Neutrophil (primary cell): ENCODE results near the gene ELF4.
A peak's percentile ranks its signal among the peaks of the same experiment; 100 is the strongest.

Experiments used
- H3K27ac ChIP-seq: fragments of 200-600 bp; sonication (generic); 2 replicates; pipeline ENCODE4 v1.5.1; 2016; ENCODE audit warnings: mild to moderate bottlenecking, moderate library complexity
- H3K27me3 ChIP-seq: fragments of 200-600 bp; sonication (generic); 2 replicates; pipeline ENCODE4 v1.6.0; 2016; ENCODE audit warnings: mild to moderate bottlenecking
- H3K36me3 ChIP-seq: fragments of 200-600 bp; sonication (generic); 2 replicates; pipeline ENCODE4 v1.5.1; 2017
- H3K4me1 ChIP-seq, 2 experiments: fragments of 200-600 bp in 1 of 2; sonication (generic) in 1 of 2; 1 replicate in 1 of 2; 2 replicates in 1 of 2; pipeline versions ENCODE4 v1.5.1 to v1.6.1; 2013 to 2016; ENCODE audit warnings: low read depth in 1 of 2, low read length in 1 of 2, mild to moderate bottlenecking in 1 of 2, moderate library complexity in 1 of 2; ENCODE audit not compliant: control insufficient read depth in 1 of 2, insufficient read depth in 1 of 2
- H3K4me3 ChIP-seq, 2 experiments: fragments of 200-600 bp in 1 of 2; sonication (generic) in 1 of 2; 1 replicate in 1 of 2; 2 replicates in 1 of 2; pipeline ENCODE4 v1.5.1; 2013 to 2016; ENCODE audit warnings: low read depth in 1 of 2, low read length in 1 of 2, mild to moderate bottlenecking in 1 of 2, moderate library complexity in 1 of 2
- H3K9me3 ChIP-seq: fragments of 200-600 bp; sonication (generic); 2 replicates; pipeline ENCODE4 v1.5.1; 2016
- TF ChIP-seq, protein P1 (sequence below): fragments of 200-600 bp; sonication (generic); IDR thresholded peaks from 2 replicates; pipeline ENCODE4 v1.5.1; 2016; ENCODE audit warnings: antibody characterized with exemption

Gene ELF4

DNA sequence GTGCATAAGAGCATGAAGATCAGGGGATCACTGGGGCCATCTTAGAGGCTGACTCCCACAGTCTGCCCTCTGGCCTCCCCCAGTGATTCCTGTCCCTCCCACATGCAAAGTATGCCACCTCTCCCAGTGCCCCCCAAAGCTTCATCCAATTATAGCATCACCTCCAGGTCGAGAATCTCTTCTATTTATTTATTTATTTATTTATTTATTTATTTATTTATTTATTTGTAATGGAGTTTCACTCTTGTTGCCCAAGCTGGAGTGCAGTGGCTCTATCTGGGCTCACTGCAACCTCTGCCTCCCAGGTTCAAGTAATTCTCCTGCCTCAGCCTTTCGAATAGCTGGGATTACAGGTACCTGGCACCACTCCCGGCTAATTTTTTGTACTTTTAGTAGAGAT, 77.7 kb downstream of the ELF4 start:
- H3K36me3 ChIP-seq: peaks cover 83% of the 10 kb centered on the region
- no peak overlapping the region for H3K27ac ChIP-seq
- no peaks in the 10 kb centered on the region for H3K9me3 ChIP-seq
- H3K27me3 ChIP-seq: no peaks in the 10 kb centered on the region
- H3K4me3 ChIP-seq: no peak overlapping the region
- TF ChIP-seq, protein P1, sequence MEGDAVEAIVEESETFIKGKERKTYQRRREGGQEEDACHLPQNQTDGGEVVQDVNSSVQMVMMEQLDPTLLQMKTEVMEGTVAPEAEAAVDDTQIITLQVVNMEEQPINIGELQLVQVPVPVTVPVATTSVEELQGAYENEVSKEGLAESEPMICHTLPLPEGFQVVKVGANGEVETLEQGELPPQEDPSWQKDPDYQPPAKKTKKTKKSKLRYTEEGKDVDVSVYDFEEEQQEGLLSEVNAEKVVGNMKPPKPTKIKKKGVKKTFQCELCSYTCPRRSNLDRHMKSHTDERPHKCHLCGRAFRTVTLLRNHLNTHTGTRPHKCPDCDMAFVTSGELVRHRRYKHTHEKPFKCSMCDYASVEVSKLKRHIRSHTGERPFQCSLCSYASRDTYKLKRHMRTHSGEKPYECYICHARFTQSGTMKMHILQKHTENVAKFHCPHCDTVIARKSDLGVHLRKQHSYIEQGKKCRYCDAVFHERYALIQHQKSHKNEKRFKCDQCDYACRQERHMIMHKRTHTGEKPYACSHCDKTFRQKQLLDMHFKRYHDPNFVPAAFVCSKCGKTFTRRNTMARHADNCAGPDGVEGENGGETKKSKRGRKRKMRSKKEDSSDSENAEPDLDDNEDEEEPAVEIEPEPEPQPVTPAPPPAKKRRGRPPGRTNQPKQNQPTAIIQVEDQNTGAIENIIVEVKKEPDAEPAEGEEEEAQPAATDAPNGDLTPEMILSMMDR: no peak
- peaks cover 0 to 7% of the 10 kb centered on the region in 2 experiments for H3K4me1 ChIP-seq

GRCh38 chrX:130030826-130031225, 79.5 kb downstream of the ELF4 start:
- peaks cover 0 to 7% of the 10 kb centered on the region in 2 experiments for H3K4me1 ChIP-seq
- no peak overlapping the region for H3K27ac ChIP-seq
- H3K36me3 ChIP-seq: peaks cover 81% of the 10 kb centered on the region
- TF ChIP-seq, protein P1: no peak
- H3K9me3 ChIP-seq: no peaks in the 10 kb centered on the region
- no peaks in the 10 kb centered on the region for H3K27me3 ChIP-seq
- H3K4me3 ChIP-seq: no peak overlapping the region

DNA sequence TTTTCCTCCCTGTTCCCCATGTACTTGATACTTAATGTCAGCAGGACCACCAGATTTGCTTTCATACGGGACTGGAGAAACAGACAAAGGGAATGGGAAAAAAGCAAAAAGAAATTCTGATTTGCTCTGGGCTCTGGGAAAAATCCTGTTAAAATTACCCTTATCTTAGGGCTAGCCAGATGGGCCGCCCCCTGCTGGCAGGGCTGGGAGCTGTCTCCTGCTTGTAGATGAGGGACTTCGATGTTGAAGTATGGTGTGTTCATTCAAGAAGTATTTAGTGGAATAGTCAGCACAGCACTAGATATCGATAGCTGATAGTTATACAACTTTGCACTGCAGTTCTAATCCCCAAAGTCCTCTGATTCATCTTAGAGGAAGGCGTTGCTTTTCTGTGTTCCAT, 82.1 kb downstream of the ELF4 start:
- H3K36me3 ChIP-seq: peaks cover 73% of the 10 kb centered on the region

GRCh38 chrX:130027569-130027968, 82.7 kb downstream of the ELF4 start:
- H3K27me3 ChIP-seq: no peaks in the 10 kb centered on the region
- H3K4me1 ChIP-seq: peaks cover 16 to 19% of the 10 kb centered on the region in 2 experiments
- TF ChIP-seq, protein P1: no peak
- no peaks in the 10 kb centered on the region for H3K9me3 ChIP-seq
- peaks cover 79% of the 10 kb centered on the region for H3K36me3 ChIP-seq
- no peak overlapping the region for H3K4me3 ChIP-seq
- peak overlapping the region; percentile 53 for H3K27ac ChIP-seq

More for the DNA sequence above, 82.1 kb downstream of the ELF4 start:
- no peak overlapping the region for H3K4me3 ChIP-seq
- TF ChIP-seq, protein P1: peak; percentile 78
- H3K27ac ChIP-seq: peak overlapping the region; percentile 53
- H3K4me1 ChIP-seq: peaks cover 16 to 19% of the 10 kb centered on the region in 2 experiments
- H3K9me3 ChIP-seq: no peaks in the 10 kb centered on the region
- H3K27me3 ChIP-seq: no peaks in the 10 kb centered on the region

DNA sequence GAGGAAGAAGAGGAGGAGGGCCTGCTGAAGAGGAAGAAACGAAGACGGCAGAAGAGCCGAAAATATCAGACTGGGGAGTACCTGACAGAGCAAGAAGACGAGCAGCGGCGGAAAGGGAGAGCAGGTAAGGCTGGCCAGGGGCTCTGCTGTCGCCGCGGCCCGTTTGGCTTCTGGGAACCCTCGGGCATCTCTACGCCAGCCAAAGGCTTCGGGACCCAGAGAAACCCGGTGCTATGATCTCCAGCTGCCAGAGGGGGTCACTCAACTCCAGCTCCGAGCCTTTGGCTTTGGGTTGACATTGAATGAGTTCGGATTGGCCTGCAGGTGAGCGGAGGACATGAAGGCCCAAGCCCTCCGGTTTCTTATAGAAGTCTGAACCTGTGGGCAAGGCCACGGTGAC, 85.0 kb downstream of the ELF4 start:
- Histone ChIP-seq H3K9me3 (no peaks in the 10 kb centered on the region), H3K36me3 (peaks cover 76% of the 10 kb centered on the region), H3K27ac (peak overlapping the region; percentile 85), H3K27me3 (no peaks in the 10 kb centered on the region), H3K4me3 (no peak overlapping the region), H3K4me1 (peaks cover 16 to 19% of the 10 kb centered on the region in 2 experiments)
- TF ChIP-seq, protein P1: no peak

GRCh38 chrX:130024127-130024526, 86.2 kb downstream of the ELF4 start:
- Histone ChIP-seq H3K9me3 (no peaks in the 10 kb centered on the region), H3K27me3 (no peaks in the 10 kb centered on the region), H3K4me1 (peaks cover 21 to 24% of the 10 kb centered on the region in 2 experiments), H3K36me3 (peaks cover 66% of the 10 kb centered on the region), H3K27ac (peak overlapping the region; percentile 85), H3K4me3 (peak overlapping the region; percentile 13 to 23)
- TF ChIP-seq, protein P1: peak; percentile 62
